ENCODE results near the gene DMGDH.

Gene DMGDH

DNA sequence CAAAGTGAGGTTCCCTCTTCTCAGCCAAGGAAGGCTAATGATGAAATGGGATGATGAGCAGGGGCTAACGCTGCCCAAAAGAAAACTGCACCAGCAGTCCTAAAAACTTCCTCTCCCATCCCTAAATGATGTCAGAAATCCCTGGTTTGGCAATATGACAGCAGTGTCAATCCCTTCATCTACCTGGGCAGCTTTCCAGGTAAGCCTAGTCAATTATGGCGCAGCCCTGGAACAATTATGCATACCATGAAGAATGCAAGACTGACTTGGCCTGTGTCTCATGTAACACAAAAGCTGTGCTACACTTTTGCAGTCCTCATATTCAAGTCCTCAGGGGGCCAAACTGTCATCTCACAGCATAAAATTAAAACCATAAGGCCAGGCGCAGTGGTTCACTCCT, 7.0 kb downstream of the DMGDH start:
- DNase-seq, result no peak

DNA sequence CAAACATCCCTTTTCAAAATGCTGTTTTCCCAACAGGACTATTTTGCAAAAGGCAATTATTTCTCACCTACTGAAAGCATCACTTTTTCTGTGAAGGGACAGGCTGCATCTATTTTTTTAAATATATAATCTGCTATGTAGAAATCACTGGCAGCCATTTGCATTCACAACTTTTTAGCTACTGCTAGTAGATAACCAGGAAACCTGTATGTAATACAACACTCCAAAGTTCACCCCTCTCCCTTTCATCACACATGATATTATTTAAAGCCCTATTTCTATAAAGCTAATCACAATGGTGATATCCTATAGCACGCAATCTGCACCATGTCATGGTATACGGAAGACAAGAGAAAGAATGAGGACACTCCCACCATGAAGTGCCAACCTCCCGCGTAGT, 9.8 kb downstream of the DMGDH start:
- DNase-seq, result no peak

DNA sequence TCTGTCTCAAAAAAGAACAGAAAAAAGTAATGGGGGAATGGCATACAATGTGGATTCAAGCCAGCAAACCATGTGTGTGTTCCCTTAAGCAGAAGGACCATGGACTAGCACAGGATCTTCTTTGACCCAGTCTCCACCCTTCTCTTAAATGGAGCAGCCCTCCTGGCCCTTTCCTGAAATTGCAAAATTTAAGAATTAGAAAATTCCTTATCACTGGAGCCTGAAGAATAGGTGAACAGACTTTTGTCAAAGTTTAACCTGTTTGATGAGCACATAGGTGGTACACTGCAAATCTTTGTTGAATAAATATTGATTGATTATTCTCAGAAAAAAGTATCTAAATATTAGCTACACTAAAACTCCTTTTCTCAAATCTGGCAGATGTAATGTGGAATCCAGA, 12.6 kb downstream of the DMGDH start:
- DNase-seq, result no peak

GRCh38 chr5:79055017-79055416, 14.5 kb downstream of the DMGDH start:
- DNase-seq, result no peak

DNA sequence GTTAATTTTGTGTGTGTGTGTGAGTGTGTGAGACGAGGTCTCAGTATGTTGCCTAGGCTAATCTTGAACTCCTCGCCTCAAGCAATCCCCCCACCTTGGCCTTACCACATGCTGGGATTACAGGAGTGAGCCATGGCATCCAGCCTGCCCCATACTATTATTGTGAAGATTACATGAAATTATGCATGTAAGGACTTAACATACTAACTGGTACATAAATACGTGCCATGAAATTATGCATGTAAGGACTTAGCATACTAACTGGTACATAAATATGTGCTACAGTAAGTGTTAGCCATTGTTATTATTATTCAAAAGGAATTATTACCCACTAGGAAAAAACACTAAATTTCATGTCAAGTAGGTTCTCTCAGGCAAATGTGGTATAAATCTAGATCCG, 16.2 kb downstream of the DMGDH start:
- DNase-seq, result no peak

GRCh38 chr5:79050498-79050897, 19.0 kb downstream of the DMGDH start:
- no peak for DNase-seq

GRCh38 chr5:79048437-79048836, 21.0 kb downstream of the DMGDH start:
- DNase-seq, result no peak

DNA sequence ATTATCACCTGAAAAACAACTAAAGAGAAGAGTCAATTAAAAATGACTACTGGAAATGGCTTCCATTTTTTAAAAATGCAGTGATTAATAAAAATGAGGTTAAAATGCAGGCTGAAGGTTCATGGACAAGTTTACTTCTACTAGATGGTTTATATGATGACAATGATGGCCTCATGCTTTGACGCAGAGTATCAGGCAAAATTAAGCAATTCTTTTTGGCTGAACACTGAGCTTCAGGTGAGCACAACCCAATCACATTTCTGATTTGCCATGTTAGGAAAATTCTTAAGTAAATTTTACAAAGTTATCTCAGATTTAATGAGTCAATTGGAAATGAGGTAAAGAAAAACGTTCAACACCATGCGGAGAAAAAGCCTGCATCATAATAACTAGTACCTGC, 22.3 kb downstream of the DMGDH start:
- no peak for DNase-seq

GRCh38 chr5:79042188-79042587, 27.3 kb downstream of the DMGDH start:
- no peak for DNase-seq

DNA sequence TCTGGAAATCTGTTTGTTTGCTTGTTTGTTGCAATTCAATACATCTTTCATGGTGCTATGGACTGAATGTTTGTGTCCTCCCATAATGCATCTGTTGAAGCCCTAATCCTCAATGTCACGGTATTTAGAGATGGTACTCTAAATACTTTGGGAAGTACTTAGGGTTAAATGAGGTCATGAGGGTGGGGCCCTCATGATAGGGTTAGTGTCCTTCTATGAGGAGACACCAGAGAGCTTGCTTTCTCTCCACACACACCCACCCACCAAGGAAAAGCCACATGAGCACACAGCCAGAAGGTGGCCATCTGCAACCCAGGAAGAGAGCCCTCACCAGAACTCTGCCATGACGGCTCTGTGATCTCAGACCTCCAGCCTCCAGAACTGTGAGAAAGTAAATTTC, 32.7 kb downstream of the DMGDH start:
- DNase-seq, result no peak

GRCh38 chr5:79035237-79035636, 34.2 kb downstream of the DMGDH start:
- DNase-seq, result no peak

DNA sequence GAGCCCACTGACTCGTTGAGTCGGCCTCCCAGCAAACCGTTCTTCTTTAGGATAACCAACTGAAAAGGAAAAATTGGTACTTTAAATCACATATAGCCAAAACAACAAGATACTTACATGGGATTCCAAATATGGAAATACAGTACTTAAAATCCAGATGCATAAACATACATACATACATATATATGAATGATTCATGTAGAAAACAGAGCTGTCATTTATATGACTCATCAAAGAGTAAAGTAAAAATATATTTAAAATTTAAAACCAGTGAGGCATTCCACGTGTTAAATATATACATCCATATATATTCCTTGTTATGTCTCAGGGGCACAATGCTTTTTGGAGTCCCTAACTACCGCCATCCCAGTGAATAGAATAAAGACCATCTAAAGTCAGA, 36.7 kb downstream of the DMGDH start:
- no peak for DNase-seq

- no peak for DNase-seq
Measured at GRCh38 chr5:79032031-79032695, 37.3 kb downstream of the DMGDH start.

- no peak for DNase-seq
Measured at GRCh38 chr5:79031485-79031867, 38.0 kb downstream of the DMGDH start.

- DNase-seq, result no peak
Measured at GRCh38 chr5:79030663-79031484, 38.6 kb downstream of the DMGDH start.

- DNase-seq, result no peak
Measured at GRCh38 chr5:79025054-79025472, 44.4 kb downstream of the DMGDH start.

GRCh38 chr5:79023947-79024346, 45.5 kb downstream of the DMGDH start:
- no peak for DNase-seq

DNA sequence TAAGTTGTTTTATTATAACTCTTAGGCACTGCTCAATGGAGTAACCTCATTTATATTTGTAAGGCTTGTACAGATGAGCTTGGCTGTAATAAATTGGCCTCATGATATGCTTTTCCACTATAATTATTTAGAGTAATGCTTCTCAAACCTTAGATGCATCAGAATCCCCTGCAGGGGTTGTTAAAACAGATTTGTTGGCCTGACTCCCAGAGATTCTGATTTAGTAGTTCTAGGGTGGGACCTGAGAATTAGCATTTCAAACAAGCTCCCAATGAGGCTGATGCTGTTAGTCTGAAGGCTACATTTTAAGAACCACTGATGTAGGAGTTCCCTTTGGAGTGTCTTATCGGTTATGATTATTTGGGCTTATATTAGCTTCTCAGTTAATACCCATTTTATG, 46.1 kb downstream of the DMGDH start:
- DNase-seq, result no peak

DNA sequence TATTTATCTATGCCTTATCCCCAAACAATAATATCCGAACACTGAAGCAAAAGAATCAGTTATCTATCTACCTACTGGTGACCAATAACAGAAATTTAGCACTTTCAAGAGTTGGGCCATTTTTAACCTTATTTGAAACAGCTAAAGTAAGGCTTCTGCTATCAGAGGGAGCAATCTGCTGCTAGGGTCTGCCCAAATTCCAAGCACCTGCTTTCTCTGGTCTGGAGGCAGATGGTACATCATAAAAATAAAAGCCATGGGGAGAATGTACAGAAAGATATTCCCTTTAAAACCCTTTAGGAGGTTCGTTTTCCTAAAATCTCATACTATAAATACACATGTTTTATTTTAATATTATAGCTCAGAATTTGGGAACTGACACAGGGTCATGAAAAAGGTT, 46.7 kb downstream of the DMGDH start:
- no peak for DNase-seq

GRCh38 chr5:79021753-79022152, 47.7 kb downstream of the DMGDH start:
- no peak for DNase-seq

GRCh38 chr5:79020861-79021561, 48.5 kb downstream of the DMGDH start:
- peak; percentile 4 for DNase-seq

- DNase-seq, result no peak
Measured at GRCh38 chr5:79014631-79015030, 54.8 kb downstream of the DMGDH start.

DNA sequence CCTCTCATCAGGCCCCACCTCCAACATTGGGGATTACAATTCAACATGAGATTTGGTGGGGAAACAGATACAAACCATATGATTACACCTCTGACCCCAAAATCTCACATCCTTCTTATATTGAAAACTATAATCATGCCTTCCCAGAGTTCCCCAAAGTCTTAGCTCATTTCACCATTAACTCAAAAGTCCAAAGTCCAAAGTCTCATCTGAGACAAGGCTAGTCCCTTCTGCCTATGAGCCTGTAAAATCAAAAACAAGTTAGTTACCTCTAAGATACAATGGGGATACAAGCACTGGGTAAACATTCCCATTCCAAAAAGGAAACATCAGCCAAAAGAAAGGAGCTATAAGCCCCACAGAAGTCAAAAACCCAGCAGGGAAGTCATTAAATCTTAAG, 57.6 kb downstream of the DMGDH start:
- DNase-seq, result no peak

GRCh38 chr5:79011219-79011836, 58.1 kb downstream of the DMGDH start:
- no peak for DNase-seq

All from DMS153 (cell line).